Measurements from ENCODE around the gene HOXD3.

The HOXD3 gene

GRCh38 chr2:176165370-176166050, 8.4 kb downstream of the HOXD3 start:
- DNase-seq = no peak

- DNase-seq = no peak
Measured at GRCh38 chr2:176166272-176166671, 9.2 kb downstream of the HOXD3 start.

DNA sequence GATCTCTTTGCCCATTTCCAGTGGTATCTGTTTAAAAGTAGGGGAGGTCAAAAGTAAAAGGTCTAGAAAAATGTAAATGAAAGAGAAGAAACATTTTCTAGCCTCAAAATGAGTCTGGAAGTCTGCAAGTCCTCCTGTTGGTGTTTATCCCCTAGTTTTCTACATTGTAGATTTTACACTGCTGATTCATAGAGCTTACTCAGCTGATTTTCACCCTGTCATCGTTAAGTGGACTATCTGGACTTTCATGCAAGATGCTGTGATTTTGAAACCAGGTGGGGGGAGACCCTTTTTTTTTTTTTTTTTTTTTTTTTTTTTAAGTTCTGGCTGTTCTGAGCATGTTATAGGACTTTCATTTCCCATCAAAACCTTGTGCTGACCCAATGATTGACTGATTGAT, 10.3 kb downstream of the HOXD3 start:
- DNase-seq = no peak

GRCh38 chr2:176169181-176169580, 12.1 kb downstream of the HOXD3 start:
- no peak for DNase-seq

DNA sequence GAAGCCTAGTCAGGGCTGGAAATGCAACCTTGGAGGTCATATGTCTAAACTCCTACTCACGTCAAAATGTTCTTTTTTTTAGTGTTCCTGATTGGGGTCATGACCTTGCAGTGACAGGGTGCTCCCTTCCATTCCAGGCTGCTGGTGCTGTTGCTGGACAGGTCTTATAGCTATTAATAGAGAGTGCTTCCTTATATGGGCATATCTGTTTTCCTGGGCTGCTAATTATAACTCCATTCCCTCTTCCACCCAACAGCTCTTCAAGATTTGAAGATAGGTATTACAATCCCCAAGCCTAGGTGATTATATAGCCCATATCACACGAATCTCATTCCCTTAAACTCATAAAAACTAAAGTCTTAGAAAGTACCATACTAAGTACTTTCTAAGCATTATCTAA, 12.6 kb downstream of the HOXD3 start:
- DNase-seq = no peak

GRCh38 chr2:176170602-176171305, 13.6 kb downstream of the HOXD3 start:
- DNase-seq = no peak

GRCh38 chr2:176171351-176172006, 14.4 kb downstream of the HOXD3 start:
- DNase-seq = no peak

GRCh38 chr2:176172007-176172894, 15.1 kb downstream of the HOXD3 start:
- no peak for DNase-seq

DNA sequence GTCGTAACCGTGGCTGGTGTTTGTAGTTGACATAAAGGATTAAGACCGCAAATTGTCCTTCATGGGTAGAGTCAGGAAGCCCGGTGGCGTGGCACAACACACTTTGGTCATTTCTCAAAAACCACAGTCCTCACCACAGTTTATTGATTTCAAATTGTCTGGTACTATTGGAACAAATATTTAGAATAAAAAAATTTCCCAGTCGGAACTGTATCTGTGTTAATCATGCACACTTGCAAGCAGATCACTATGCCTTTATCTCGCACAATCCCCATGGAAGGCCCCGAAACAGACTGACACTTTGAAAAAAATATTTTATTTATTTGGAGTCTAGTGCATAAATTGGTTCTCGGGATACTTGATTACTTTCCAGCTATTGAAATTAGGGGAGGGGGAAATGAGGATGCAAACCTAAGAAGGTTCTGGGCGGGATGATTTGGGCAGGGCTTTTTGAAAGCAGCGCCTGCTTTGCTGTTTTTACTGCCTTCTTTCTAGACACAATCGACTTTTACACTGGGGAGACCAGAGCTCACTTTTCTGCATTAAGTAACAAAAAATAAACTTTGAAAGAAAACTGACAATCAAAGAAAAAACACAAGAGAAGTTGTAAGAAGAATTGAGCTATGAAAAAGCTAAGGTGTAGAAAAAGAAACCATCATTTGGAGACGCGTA, 15.9 kb downstream of the HOXD3 start:
- DNase-seq = no peak

DNA sequence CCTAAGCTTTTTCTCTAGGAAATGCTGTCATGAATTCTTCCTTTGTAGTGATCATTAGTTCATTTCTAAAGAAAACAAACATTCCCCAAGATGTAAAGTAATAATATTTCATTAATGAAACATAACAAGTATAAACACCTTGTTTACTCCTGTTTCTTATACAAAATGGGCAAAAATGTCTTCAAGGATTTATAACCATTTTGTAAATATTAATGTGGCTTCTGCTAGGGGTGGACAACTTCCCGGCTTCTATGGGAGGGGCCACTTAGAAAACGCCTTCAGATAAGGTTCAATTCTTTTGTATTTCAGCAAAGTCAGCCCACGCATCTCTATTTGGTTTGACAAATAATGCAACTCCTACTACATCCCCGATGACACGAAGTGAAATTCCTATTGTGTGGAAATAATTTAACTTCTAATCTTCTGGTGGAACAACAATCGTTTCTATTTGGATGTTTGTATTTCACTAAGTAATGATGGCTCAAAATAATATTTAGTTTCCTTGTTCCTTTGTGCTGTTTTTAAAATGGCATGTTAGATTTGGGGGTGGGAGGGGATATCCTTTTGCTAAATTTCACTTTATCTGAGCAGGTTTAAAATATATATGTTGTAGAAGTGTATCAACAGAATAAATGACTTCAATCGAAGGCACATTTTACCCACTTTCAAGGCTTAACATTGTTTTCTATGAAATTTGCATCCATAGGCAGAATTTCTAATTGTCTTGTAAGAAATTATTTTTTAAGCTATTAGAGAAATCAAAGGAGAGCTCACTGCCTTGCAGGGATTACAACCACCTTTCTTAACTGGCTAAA, 16.7 kb downstream of the HOXD3 start:
- DNase-seq = no peak

- no peak for DNase-seq
Measured at GRCh38 chr2:176174382-176174823, 17.3 kb downstream of the HOXD3 start.

DNA sequence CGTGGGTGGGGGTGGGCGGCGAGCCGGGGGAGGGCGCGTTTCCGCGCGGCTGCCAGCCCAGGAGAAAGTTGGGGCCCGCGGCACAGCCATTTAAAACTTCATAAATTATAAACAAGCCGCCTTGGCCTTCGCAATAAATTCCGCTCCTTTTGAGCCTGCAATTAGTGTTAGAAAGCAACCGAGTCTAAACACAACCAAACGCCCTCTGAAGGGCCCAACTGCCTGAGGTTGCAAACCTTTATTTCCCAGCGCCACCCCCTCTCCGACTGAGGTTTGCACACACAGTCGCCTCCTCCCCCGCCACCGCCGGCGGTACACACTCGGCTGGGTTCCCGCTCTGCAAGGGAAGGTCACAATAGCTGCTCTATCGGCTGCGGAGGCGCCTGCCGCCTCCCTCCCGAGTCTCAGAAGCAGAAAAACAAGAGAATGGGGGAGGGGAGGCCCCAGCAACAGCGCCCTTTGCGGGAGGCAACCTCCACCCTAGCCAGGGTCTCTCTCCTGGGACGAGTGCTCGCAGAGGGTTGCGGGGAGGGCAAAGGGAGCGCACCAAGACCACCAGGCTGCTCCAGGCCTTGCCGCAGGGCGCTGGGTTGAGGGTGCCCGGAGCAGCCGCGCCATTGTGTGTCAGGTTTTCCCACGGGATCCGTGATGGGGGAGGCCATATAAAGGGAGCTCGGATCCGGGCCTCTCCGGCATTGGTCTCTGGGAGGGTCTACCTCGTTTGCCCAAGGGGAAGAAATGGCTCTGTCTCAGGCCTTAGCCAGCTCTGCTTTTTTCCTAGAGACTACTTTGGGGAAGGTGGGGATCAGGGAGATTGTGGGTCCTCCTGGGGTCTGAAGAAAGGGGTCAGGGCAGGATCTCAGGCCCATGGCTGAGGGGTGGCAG, 18.0 kb downstream of the HOXD3 start:
- no peak for DNase-seq

DNA sequence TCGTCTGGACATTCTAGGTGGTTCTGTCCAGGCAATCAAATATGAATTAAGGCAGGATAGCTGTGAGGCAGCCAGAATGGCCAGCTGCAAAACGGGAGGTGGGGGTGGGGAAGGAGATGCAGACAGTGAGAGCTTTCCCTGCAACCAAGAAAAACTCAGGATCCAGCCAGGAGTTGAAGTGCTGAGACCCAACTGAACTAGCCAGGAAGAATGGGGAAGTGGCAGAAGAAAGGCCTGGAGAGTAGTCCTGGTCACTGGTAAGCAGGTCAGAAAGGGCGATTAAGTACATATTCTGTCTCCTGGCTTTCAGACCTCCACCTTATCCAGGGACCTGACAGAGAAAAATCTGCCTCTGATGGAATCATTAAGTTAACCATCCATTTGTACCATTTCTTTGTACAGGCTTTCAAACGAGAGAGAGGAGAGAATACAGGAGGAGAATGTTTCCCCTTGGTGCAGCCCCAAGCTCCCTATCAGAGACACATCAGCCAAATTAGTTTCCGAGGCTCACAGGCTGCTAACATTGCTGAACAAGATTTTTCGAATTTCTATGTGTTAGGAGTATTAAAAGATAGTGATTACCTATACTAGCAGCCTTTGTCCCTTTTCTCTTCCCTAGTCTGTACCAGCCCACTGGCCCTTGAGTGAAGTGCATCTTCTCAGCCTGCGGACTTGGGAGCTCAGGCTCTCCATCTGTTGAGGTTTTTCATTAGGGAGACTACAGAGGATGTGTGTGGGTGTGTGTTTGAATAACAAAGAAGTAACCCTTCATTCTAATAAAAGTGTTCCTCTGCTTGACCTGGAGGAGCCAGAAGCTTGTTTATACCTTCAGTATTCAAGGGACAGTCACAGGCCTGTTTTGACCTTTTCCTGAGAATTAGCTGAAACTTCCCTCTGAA, 18.9 kb downstream of the HOXD3 start:
- no peak for DNase-seq

GRCh38 chr2:176177580-176178037, 20.5 kb downstream of the HOXD3 start:
- no peak for DNase-seq

GRCh38 chr2:176178038-176178756, 21.1 kb downstream of the HOXD3 start:
- peak; percentile 35 for DNase-seq

GRCh38 chr2:176178757-176179295, 21.7 kb downstream of the HOXD3 start:
- DNase-seq = no peak

DNA sequence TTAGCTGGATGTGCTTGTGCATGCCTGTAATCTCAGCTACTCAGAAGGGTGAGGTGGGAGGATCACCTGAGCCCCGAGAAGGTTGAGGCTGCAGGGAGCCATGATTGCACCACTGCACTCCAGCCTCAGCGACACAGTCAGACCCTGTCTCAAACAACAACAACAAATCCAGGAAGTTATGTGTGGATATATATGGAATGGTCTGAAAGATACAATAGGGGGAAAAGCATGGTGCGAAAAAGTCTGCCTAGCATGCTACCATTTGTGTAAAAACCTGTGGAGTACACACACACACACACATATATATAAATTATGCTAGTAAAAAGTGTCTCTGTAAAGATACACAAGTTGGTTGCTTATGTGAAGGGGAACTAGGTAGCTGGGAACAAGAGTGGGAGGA, 24.4 kb downstream of the HOXD3 start:
- DNase-seq = no peak

DNA sequence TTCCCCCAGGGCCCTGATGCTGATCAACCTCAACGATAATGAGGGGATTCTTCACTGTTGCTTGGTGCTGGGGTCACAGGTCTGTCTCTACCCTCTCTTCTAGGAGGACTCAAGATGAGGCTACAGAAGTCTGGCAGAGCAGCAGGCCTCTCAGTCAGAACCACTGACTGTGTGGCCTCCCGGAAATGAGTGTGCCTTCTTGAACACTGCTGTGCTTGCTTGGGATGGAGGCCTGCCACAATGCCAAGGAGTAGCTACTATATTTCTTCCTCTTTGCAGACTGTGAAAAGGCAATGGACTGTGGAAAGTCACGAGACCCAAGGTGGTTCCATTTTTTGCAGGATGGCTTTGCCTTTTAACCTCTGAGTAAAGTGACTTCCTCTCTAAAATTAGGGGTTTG, 25.6 kb downstream of the HOXD3 start:
- DNase-seq = no peak
